HG03442 (cell line): ENCODE results near the gene RAB27B.
"Not testable (repeated sequence)": the region's sequence is repeated elsewhere in the genome, so short reads cannot be mapped to it uniquely, and the experiment has no call there.

Experiments
- ATAC-seq: cut with Tn5 transposase; IDR thresholded peaks from one replicate; pipeline ENCODE4 v1.9.1; 2021; ENCODE audit warnings: mild to moderate bottlenecking, moderate library complexity; ENCODE audit not compliant: unreplicated experiment

The RAB27B gene, protein sequence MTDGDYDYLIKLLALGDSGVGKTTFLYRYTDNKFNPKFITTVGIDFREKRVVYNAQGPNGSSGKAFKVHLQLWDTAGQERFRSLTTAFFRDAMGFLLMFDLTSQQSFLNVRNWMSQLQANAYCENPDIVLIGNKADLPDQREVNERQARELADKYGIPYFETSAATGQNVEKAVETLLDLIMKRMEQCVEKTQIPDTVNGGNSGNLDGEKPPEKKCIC

DNA sequence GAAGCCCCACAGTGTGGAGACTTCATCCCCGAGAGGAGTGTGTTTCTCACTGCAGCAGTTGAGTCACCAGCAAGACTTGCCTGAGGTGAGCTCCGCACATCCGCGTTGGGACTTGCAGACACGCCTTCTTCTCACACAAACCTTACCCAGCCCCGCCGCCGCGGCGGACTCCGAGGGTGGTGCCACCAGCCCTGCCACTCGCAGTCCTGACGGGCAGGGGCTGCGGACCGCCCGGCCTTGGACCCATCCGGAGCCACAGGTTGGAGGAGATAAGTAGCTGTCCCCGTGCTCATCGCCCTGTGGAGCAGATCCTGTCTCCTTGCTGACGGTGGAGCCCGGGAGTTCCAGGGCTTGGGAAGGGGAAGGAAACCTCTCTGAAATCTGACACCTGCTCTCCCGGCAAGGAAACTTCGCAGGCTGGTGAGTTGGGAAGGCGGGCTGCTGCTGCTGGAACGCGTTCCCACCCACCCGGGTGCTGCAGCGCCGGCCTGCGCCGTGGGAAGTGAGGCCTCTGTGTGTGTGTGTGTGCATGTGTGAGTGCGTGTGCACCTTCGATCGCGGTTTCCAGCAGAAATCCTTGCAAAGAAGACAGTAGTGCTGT, at the start of gene RAB27B:
RAB27B (plus strand) TSS at position 197 of the 601 bp plus-strand sequence. CDS start 49,109 bp downstream, outside the sequence.
- ATAC-seq: no peak

DNA sequence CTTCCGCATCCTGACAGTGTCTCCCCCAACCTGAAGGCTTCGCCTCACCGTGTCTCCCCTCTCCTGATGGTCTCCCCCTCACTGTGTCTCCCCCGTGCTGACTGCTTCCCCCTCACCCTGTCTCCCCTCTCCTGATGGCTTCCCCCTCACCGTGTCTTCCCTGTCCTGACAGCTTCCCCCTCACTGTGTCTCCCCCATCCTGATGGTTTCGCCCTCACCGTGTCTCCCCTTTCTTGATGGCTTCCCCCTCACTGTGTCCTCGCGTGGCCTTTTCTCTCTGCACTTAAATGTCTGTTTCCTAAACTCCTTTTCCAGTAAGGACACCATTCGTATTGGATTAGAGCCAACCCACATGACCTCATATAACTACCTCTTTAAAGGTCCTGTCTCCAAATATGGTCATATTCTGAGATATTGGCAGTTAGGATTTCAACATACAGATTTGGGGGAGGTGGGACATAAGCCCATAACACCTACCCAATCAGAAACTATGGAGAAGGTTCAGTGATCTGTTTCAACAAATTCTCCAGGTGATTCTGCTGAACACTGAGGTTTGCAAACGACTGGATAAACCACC, 47.9 kb upstream of the RAB27B start:
- ATAC-seq: no peak

DNA sequence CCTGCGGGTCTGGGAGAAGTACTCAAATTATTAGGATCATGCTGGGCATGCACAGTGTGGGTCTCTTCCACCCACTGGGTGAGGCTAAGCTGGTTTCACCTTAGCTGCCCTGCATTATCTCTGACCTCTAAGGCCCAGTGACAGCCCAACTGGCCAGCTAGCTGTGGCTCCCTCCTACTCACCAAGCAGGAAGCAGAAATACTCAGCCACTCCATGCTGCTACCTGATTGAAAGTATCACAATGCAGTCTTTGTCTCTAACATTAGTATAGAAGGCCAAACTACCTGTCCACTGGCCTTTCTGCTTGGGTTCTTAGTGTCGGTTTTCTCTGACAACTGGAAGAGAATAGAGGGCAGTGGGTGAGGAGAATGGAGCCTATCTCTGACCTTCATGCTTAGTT, 47.3 kb upstream of the RAB27B start:
- ATAC-seq: no peak

DNA sequence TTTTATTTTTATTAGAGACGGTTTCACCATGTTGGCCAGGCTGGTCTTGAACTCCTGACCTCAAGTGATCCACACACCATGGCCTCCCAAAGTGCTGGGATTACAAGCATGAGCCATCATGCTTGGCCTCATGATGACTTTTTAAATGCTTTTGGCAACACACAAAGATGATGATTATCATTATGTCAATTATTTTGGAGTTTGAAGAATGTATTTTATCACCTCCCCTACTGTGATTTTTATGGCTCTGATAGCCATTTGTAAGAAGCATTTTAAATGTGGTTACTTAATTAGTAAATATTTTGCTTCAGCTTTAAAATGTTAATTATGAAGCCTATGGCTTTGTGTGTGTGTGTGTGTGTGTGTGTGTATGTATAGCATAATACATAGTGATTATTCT, 45.1 kb upstream of the RAB27B start:
- ATAC-seq: no peak

DNA sequence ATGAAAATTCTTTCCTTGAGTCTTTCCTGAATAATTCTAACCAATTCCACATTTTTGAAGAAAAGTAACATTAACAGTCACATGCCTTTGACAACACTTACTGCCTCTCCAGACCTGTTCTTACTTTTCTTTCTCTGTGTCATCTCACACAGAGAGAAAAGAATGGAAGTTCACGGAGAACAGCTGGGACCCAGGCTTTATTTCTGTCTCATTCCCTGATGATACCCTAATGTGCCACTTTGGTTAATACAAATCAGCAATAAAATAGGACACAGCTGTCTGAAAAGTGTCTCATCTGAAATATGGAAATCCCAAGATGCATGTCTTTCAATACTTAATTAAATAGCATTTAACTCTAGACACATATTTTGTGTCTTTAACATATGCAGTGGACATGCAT, 42.1 kb upstream of the RAB27B start:
- ATAC-seq: no peak

DNA sequence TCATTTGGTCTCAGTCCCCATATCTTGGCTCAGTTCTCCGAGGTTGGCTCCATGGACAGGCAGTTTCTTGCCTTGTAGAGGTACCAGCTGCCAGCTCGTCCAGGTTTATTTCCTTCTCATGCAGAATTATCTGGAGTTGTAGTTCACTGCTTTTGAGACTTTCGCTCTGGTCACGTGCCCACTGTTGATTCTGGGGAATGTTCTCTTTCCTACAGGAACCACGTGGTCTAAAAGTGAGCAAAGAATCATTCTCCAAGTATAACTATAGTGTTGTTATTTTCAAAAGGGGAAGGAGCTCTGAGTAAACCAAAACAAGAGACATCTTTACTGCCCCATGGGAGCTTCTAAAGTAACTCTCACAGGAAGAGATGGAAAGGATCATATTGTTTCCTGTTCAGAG, 41.2 kb upstream of the RAB27B start:
- no peak for ATAC-seq

DNA sequence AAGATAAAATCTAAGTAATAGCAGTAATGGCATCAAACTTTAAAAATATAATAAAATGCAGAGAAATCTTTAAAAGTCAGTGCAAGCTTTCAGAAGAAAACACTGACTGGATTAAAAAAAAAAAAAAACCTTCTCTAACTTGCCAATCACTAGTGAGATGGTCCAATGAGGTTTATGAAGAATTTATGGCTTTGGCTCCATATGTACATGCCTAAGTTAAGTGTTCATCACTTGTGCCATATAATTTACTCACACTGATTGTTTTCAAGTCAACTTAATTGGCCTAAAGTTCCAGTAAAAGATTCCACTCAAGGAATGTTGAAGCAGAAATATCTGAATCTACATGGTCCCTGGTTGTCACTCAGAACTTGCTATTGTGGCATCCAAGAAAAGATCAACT, 40.7 kb upstream of the RAB27B start:
- ATAC-seq: no peak

DNA sequence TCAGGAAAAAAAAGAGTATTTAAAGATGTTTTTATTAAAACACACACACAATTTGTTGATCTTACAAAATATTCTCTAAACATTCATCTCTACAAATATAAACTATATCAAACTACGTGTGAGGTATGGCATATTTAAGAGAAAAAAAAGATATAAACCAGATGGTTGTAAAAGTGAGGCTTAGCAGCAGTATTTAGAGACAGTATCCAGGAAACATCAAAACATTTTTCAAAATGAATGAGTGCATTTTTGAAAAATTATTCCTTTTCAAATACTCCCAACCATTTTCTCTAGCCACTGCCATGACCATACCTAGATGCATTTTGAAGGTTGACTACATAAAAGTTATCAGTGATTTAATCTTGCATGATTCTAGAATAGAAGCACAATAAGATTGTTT, 38.2 kb upstream of the RAB27B start:
- ATAC-seq: no peak

DNA sequence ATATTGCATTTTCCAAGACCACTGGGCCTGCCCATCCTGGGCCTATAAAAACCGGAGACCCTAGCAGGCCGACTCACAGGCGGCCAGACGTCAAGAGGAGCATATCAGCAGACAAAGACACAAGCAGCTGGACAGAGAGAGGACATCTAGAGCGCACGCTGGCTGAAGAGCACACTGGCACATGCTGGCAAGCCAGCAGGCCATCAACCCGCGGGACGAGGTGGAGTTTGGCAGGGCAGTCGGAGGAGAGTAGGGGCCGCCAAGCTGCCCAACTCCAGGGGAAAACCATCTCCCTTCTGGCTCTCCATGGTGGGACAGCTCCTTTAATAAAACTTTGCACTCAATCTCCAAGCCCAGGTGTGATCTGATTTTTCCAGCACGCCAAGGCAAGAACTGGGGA, 36.6 kb upstream of the RAB27B start:
- ATAC-seq: no peak

DNA sequence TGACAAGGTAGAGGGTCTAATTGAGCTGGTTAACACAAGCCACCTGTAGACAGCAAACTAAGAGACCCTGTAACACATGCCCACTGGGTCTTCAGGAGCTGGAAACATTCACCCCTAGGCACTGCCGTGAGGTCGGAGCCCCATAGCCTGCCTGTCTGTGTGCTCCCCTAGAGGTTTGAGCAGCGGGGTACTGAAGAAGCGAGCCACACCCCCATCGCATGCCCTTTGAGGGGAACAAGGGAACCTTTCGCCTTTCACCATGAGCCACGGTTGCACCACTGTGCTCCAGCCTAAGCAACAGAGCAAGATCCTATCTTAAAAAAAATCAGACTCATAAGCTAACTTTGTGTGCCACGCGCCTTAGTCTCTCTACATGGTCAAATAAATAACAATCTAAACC, 36.2 kb upstream of the RAB27B start:
- no peak for ATAC-seq

DNA sequence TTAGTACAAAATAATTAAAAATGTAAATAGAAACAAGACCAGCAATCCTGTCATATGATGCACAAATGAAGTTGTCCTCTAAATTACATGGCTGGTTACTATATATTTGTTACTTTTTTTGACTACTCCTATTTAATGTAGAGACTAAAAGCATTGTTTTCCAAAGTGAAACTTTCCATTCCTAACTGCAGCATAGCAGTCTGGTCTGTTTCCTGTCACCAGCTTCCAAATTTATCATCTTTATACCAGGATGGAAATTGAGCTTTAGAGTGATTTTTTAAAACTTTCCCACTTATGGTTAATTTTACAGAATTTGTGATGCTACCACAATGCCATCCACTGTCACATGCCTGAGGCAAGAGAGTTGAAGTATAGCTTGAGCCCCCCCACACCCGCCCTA, 33.5 kb upstream of the RAB27B start:
- no peak for ATAC-seq

DNA sequence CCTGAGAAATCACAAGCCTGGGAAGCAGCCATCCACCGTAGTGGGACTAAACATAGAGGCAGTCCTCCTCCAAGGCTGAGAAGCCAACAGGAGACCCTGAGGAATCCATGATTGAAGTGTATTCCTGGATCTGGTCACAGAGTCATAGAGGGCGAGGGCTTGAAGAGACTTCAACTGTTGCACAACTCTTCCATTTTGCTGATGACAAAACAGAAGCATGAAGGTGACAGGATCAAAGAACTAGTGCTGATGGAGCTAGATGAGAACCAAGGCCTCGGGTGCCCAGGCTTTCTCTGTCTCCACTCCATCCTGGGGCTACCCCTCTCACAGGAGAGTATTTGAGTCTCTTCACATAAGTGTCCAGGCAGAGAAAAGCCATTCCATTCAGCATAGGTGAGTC, 30.1 kb upstream of the RAB27B start:
- no peak for ATAC-seq

DNA sequence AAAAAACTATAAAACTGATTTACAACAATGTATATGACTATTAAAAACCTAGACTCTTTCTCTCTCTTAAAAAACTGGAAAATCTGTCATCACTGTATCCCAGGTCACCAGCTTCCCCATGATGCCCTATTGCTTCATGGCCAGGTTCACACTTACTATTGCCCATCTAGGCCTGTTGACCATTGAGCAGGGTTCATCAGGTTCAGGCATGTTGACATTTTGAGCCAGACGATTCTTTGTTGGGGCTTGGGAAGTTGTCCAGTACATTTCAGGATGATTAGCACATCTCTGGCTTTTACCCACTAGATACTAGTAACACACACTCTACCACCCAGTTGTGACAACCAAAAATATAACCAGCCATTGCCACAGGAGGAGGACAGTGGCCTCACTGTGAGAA, 26.9 kb upstream of the RAB27B start:
- no peak for ATAC-seq

DNA sequence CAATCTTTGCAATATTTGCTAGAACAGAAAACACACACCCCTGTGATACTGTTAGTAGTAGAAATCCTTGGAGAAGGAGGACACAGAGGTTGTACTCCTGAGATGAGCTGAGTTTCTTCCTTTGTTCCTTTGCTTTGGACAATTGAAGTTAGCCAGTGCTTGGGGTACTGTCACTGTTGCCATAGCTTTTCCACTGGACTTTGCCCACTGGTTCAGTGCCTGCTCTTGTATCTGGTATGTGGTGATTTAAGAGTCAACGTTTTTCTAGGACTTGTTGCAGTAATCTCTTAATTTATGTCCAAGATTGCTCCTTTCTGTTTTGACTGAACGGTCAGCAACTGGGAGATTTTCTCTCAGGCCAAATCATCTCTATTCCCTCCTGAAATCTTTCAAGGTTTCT, 26.1 kb upstream of the RAB27B start:
- ATAC-seq: no peak

DNA sequence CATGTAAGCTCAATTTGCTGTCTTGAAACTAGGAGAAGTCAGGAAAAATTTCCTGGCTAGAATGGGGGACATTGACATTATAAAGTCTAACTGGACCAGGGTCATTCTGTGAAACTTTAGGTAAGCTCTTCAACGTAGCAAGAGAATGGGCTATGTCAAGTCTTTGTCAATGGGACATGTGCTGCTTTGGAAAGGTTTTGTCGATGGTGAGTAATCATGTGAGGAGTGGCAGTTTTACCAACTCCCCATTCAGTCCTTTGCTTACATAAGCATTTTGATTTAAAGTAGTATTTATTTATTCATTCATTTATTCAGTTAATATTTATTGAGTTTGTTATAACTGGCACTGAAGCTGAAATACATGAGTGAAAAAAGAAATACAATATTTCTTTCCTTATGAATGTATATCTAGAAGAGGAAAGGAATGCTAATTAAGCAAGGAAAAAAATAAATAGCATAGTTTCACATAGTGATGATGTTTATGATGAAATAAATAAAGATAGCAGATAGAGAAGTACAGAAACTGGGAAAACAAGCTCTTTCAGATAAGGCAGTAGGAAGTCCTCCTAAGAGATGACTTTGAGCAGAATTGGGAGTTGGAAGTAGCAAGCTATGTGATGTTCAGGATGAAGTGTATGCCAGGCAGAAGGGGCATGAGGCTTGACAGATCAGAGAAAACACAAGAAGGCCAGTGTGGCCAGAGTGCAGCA, 25.4 kb upstream of the RAB27B start:
- ATAC-seq: no peak

DNA sequence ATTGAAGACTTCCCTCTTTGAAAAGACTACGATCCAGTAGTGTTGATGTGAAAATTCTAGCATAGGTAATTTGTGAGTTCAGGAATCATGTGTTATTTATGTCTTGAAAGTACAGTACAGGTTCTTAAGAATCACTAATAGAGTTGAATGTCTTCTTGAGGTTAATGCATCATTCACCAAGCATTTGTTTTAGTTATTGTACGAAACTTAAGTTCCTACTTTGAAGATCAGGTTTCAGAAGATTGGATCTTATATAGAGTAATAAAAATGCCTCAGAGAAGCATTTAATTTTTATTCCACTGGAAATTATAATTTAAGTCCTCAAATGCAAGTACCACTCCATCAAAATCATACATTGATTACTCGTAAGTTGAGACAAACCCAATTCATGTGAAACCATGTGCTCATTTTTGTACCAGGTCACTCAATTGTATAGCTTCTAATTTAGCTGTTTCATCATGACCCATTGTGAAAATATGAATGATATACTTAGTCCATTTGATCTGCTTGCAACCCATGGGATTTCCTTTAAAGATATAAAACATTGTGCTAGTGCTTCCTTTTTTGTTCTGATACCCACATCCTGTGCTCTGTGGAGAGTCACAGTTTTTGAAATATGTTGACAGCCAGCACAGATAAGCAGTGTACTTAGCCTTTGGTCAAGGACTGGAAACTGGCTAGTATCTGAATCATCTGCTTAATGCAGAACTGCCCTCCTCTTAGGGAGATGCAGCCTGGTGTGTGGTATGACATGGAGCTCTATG, 22.5 kb upstream of the RAB27B start:
- no peak for ATAC-seq

DNA sequence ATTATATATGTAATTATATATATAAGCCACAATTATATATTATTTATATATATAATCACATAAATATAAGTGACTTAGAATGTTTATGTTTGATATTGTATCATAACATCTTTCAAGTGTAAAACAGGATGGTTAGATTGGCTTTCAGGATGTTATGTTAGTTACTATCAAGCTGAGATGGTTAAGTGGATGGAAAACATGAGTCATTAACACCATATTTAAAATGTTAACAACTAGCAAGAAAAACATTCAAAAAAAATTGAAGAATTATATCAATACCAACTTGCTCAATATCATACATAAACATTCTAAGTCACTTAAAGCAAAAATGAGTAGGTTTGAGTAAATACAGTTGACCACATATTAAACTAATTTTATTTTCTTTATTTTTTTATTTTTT, 21.8 kb upstream of the RAB27B start:
- no peak for ATAC-seq

DNA sequence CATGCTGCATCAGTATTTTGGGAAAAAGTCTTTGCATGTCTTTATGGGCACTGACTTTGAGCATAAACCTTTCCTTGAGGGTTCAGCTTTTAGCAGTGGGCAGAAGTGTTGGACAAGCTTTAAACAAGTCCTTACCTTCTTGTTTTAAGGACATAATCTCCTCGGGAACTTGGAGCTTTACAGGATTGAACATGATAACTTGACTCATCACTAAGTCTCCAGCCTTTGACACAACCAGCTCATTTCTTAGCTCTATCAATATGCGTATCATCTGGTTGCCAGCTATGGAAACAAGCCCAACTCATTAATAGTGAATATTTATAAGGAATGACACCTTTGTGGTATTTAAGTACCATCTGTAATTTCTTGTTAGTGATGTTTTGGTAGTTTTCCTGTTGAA, 21.0 kb upstream of the RAB27B start:
- ATAC-seq: no peak

DNA sequence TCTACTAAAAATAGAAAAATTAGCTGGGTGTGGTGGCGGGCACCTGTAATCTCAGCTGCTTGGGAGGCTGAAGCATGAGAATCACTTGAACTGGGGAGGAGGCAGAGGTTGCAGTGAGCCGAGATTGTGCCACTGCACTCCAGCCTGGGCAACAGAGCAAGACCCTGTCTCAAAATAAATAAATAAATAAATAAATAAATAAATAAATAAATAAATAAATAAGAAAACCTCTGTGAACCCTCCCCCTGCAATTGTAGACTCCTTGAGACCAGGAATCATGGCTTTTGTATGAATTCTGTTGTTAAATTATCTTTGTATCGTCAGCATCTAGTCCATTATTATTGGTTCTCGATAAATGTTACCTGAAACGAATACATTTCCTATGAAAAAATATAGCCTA, 17.6 kb upstream of the RAB27B start:
- not testable (repeated sequence) for ATAC-seq

DNA sequence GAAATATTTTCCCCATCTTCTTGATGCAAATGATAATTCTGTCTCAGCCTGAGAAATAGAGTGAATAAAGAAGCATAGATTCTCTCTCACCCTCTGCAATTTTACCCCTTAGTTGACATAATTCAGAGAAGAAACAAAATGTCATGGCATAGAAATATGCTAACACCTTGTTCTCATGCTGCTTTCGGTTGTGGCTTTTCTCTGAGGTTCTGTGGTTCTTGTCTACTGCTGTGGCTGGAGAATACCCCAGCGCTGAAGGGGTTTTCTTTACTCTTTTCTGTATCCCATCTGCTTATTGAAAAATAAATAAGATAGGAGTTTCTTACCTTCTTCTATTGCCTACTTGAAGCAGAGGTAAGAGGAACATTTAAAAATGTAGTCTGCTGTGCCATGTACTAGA, 15.4 kb upstream of the RAB27B start:
- peak; percentile 42 for ATAC-seq

DNA sequence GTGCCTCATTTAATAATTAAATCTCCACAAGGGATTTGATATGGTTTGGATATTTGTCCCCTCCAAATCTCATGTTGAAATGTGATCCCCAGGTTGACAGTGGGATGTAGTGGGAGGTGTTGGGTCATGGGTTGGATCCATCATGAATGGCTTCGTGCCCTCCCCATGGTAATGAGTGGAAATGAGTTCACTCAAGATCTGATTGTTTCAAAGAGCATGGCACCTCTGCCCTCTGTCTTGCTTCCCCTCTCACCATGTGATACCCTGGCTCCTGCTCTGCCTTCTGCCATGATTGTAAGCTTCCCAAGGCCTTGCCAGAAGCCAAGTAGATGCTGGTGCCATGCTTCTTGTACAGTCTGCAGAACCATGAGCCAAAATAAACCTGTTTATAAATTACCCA, 15.0 kb upstream of the RAB27B start:
- no peak for ATAC-seq
